Vagina (tissue), 2 donors: ENCODE measurements around the gene SERTAD2.

Experiments
- CTCF ChIP-seq, 3 experiments: fragments of 450-650 bp in 2 of 3; fragments of 200-600 bp in 1 of 3; sonication (generic) in 1 of 3; IDR thresholded peaks; one replicate each; pipeline ENCODE4 v1.5.1; 2017 to 2019; ENCODE audit warnings: antibody characterized with exemption in 3 of 3, mild to moderate bottlenecking in 2 of 3, moderate library complexity in 2 of 3
- POLR2A ChIP-seq, 2 donors: fragments of 450-650 bp; IDR thresholded peaks; one replicate each; pipeline ENCODE4 v1.6.1; 2017; ENCODE audit warnings: antibody characterized with exemption in 2 of 2, mild to moderate bottlenecking in 2 of 2, moderate library complexity in 2 of 2
- POLR2AphosphoS5 ChIP-seq, 2 donors: sonication (generic); formaldehyde crosslinking; IDR thresholded peaks; one replicate each; pipeline ENCODE4 v1.9.0; 2017; ENCODE audit warnings: antibody characterized with exemption in 2 of 2, mild to moderate bottlenecking in 2 of 2, low read depth in 1 of 2; ENCODE audit not compliant: insufficient read depth in 1 of 2

GRCh38 chr2:64643838-64644457 lies 9.8 kb downstream of the SERTAD2 start:
- TF ChIP-seq CTCF (IDR thresholded peaks at IDR 0.05) (no peak), POLR2A (IDR thresholded peaks at IDR 0.05) (no peak), POLR2AphosphoS5 (IDR thresholded peaks at IDR 0.05; ENCODE audit: insufficient read depth in 1 of 2, low read depth in 1 of 2) (no peak)
